HT-29 (cell line): ENCODE results near the gene SLC30A7. TPM values are rescaled to one million over a fixed set of nuclear protein-coding genes. Genes with fewer than 3 reads are reported as not detected.

Experiments used
- DNase-seq: peaks from one replicate; pipeline ENCODE4 v3.0.0-alpha.2; 2015; ENCODE audit warnings: low spot score
- total RNA-seq: library from RNA; depleted of rRNA; stranded (reverse); fragments of >200 nt; shearing (Covaris generic); gene quantifications from 2 replicates; pipeline ENCODE4 v1.2.3, GENCODE V29; 2014

Gene SLC30A7
- total RNA-seq, 1 experiment from 2014 or later: 18.8 TPM

DNA sequence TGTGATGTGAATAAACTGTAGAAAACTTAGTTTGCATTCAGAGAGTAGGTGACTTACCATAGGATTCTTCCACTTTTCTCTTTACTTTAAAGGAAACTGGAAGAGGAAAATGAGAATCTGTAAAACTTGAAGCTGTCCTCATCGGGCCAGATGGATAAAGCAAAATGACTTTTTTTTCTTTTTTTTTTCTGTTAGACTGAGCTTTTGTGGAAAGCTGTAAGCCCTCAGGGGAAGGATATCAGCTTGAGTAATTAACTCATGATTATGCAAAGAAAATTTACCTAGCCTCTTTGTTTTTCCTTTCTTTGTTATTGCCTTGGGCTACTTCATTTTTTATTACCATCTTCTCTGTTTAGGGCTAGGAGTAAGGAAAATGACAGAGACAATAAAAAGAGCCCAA lies 76.3 kb downstream of the SLC30A7 start:
- no peak for DNase-seq

DNA sequence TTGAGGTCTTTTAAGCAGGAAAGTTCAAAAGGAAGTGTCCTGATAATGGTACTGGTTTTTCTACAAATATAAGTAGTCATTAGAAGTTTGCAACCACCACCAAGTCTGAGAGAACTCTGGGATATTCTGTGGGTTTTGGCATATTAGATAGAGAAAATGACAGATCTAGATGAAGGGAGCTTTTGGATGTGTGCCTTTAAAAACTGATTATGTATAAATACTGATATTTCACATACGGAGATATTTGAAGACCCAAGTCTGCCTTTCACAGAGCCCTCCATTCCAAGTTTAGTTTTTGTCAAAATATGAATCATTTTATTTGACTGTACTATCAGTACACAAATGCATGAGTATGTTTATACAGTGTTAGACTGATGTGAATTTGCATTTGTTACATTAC lies 81.0 kb downstream of the SLC30A7 start:
- DNase-seq: no peak

DNA sequence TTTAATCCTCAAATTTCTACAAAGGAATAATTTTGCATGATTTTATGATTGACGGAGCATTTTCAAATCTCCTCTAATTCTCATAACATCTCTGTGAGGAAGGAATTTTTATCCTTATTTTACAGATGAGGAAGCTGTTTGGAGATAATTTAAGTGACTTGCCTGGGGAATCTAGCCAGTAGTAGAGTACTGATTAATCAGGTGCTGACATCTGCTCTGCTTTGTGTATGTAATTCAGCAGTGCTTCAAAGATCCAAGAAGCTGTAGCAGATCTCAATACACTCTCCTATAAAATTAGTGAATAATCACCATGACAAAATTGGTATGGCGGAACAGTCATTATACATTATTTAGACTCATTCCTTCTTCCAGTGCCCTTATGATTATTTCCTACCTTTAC lies 83.7 kb downstream of the SLC30A7 start:
- no peak for DNase-seq

DNA sequence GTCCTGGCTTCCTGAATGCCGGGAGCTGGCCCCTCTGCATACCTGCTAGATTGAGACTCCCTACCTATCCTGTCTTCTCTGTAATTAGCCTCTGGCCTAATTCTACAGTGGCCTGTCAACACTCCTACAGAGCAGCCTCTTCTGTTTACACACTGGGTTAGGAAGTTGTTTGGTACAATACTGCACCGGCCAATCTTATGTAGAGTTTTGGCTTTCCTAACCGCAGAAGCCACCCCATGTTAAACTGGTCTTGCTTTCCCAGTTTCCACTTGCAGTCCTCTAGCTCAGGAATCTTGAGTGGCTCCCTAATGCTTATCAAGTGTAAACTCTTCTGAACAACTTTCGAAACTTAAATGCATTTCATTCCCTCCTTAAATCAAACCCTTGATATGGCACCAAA lies 86.9 kb downstream of the SLC30A7 start:
- DNase-seq: no peak

DNA sequence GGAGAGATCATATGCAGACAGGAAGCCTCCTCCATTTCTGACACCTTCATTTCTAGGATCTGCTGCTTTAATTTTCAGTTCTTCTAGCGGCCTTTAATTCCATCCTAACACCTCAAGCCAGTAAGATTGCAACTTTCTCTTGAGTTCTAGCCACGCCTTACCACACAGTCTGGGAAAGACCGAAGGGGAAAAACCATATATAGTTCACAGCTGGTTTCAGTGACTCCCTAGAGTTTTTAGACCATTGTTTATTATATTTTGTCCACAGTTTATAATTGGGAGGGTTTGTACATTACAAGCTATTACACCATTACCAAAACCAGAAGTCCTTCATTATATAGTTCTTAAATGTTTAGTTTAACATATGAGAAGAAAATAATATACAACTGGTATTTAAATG lies 92.2 kb downstream of the SLC30A7 start:
- no peak for DNase-seq

DNA sequence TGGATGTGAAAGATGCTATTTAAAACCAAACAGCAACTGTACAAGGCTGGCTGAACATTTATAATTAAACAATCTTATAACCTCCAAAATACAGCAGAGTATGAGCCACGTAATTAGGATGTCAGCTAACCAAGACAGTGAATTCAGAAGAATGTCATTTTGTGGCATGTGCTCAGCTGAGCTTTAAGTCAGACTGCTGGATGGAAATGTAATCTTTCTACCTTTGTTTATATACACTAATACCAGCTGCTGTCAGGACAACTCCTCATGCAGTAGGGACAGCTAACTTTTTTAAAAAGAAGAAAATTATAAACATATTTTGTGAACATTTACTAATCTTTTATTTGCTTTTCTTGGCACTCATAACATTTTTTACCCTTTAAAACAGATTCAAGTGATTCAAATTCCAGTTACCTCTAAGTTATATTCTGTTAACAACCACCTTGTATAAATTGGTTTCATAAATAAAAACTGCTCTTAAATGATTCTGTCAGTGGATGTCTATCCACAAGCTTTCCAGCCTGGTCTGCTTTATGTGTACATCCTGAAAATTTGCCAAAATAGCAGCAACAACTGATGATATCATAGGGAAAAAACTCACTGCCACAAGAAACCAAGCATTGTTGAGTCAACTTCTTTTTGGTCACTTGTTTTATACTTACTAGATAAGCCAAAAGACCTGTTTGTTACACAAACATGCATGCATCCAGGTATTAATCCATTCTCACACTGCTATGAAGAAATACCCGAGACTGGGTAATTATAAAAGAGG lies 93.6 kb downstream of the SLC30A7 start:
- DNase-seq: no peak

DNA sequence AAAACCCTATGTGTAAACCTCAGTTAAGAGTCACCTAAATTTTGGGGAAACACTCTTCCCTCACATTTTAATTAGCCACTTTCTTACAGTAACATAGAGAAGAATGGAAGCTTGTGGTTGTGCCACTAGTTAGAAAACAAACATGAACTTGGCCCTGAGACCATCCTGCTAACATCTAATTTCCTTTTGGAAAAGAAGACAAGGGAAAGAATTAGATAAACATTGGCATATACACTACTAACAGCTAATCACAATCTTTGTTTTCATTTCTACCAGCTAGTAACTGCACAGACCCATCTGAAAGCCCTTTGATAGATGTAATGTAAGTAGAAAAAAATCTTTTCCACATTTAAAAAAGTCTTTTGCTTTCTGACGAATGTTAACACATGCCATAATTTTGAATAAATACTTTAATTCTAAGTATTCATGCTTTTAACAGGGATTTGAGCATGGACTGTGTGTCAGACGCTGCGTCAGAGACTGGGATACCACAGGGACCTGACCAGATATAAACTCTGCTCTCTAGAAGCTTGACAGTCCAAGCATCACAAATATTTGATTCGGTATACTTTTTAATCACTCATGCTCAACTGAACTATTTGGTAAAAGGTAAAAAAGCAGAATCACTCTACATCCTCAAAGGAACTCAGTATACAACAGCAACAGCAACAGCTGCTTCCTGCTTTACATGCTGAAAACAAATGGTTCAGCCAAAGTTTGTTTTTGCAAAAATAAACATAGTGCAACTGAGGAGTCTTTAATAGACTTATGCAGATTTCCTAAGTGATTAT lies 99.5 kb downstream of the SLC30A7 start:
- DNase-seq: no peak

DNA sequence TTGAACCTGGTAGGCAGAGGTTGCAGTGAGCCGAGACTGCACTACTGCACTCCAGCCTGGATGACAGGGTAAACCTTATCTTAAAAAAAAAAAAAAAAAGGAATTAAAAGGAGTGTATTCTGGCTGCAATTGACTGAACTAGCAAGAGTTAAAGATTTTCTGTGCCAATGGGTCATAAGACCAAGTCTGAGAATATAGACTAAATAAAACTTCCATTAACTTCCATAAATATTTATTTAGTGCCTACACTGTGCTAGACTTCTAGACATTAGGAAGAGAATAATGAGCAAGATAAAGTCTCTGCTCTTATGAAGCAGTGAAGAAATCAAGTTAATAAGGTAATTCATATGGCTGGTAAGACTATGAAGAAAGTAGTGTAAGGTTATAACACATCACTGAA lies 102.5 kb downstream of the SLC30A7 start:
- no peak for DNase-seq

DNA sequence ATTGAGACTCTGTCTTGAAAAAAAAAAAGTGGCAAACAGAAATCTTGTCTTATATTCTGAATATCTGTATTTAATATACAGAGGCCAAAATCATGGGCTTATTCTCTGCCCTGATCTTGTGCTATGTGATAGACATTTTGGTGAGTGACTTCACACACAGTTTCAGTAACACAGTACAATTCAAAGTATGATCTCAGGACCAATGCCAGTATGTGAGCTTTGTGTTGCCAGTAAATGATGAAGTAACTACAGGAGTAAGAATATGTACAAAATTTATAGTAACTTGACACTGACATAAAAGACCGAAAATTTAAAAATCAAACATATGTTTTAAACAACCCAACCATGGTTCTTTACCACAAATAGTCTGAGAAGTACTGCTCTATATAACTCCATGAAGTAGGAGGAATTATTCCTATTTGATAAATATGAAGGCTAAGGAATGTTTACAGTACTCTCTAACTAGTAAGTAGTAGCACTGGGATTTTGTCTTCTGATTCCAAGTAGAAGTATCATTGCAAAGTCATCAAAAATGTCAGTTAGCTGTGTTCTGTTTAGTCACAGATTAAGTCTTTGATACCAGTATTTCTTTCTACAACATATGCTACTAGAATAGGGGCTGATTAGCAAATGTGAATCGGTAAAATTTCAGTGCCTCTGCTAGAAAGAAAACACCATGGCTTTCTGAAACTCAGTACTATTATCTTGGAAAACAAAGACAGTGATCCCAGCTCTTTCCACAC lies 104.4 kb downstream of the SLC30A7 start:
- no peak for DNase-seq

DNA sequence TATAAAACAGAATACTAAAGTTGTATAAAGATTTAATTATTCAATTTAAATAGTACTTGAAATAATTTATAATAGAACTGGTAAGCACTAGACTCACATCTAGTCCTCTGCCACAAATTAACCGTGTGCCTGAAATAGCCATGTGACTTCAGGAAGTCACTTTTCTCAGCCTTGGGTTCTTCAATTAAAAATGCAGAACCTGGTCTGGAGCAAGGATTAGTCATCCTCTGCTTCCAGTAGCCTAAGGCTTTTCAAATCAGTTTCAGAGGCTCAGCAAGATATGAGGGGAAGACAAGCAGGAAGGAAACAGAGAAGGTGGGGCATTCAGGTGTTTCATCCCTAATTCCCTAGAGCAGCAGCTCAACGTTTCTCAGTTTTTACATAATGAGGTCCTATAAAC lies 106.7 kb downstream of the SLC30A7 start:
- DNase-seq: no peak

DNA sequence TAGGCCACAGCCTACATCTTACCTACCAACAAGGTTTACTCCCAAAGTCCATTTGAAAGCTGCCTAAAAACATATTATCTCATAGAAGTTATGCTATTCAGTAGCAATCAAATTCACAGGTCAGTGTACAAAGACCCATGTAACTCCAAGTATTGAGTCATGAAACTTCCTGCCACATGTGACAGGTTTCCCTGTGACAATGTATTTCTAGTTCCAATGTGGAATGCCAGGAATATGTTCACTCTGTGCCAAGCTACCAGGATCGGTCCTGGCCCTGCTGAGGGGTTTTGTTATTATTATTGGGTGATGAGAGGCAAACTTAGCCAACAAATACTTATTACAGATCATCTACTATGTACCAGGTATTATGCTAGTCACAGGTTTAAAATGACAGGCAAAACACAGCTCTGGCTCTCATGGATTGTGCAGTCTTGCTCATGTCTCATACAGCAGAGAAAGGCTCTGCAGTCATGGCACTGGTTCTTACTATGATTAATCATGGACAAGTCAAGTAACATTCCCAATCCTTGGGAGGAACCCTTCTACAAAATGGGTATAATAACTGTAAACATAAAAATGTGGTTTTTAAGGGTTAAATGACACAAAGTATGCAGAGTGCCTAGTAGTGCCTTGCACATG lies 107.2 kb downstream of the SLC30A7 start:
- no peak for DNase-seq

DNA sequence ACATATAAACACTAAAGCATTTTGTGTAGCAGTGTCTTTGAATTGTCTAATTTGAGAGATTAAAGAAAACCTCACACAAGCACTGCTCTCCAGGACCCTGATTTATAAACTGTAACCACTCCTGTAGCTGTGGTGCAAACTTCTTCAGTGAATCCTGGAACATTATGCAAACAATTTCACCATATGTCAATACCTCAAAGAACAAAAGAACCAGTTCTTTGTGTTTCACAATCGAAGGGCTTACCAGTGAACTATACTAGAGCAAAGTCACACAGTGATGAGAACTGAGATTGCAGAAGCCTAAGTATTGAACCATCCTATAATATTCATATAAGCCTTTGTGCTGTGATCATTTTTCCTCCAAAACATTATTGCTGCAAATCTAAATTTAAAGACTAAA lies 108.2 kb downstream of the SLC30A7 start:
- DNase-seq: peak; percentile 6

DNA sequence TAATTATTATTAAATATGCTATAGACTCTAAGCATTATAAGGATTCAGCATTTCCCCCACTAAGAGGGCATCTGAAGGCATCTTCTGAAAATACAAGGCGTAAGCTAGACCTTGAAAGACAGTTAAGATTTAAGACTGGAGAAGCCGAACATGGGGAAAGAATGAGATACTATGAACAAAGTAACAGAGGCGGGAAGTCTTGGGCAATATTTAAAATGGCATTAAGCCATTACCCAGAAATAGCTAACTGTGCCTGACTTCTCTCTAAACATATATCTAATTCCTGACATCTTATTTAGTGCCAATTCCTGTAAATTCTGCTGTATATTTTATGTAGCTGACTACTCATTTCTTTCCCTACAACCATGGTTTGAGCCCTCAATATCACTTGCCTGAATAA lies 108.8 kb downstream of the SLC30A7 start:
- DNase-seq: no peak

DNA sequence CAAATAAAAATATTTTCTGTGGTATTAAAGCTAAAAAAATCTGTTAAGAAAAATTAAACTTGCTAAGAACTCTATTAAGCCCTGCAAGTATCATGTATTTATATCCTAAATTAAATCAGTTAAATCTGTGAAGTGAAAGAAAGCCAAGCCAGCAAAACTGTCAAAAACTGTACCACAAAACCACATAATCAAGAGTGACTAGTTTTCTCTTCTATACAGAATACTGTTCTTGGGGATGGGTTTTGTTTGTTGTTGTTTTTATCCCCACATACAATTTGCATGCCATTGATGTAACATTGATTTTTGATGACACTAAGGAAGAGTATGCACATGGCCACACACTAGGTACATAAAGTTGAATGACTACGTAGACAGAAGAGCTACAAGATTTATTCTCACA lies 109.3 kb downstream of the SLC30A7 start:
- no peak for DNase-seq

DNA sequence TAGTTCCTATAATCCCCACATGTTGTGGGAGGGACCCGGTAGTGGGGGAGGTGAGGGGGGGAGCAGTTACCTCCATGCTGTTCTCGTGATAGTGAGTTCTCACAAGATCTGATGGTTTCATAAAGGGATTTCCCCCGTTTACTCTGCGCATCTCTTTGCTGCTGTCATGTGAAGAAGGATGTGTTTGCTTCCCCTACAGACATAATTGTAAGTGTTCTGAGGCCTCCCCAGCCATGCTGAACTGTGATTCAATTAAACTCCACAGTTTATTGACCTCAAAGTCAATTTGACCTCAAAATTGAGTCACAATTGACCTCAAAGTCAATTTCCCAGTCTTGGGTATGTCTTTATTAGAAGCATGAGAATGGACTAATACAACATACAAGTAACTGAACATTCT lies 110.0 kb downstream of the SLC30A7 start:
- no peak for DNase-seq

DNA sequence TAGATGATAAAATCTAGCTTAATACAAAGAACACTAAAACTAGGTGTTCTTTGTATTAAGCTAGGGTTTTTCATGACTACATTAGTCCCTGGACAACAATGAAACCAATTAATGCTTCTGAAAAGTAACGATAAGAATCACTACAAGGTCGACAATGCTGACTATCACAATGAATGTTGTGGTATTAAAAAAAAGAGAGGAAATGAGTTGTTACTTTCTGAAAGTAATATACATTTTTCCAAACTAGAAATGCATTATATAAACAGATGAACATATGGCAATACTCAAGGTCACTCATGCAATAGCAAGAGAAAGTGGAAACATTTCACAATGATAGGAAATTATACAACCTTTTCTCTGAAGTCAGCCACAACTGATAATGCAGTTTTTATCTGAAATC lies 110.7 kb downstream of the SLC30A7 start:
- no peak for DNase-seq

DNA sequence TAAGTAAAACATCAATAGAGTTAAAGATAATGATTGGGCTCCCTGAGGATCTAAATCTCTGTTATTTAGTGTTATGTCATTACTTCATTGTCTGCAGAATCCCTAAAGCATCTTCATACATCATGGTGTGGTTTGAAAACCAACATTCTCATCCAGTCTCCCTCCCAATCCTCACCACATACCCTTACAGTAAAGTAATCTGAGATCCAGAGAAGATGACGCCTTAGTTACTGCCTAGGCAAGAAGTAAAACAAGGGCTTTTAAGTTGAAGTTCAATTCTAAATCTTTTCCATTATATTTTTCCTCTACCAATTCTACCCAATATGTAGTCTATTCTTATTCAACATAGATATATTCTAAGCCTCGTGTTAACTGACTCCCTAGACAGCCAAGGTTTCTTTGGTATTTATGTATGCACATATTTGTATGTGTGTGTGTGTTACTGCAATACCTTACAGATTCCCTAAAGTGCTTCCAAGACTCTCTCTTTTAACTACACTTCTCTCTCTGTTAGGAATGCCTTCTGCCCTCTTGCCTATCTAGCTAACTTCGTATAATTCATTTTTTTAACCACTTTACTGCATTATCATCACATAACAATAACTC lies 112.4 kb downstream of the SLC30A7 start:
- DNase-seq: no peak

DNA sequence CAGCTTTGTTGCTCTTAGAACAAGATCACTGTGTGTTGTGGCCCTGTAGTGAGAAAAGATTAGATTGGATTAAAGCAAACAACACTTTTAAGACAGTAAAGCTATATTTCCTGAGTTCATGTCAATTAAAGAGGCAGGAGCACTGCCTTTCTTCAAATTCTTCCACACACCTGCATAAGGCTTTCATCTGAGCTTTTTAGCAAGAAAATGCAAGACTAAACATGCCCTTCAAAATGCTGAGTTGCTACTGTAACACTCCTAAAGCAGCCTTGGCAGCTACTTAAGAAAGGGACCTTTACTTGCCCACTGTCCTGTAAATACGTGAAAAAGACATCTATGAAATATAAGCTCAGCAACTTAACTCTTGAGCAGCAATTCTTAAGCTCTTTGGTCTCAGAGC lies 117.9 kb downstream of the SLC30A7 start:
- DNase-seq: no peak

DNA sequence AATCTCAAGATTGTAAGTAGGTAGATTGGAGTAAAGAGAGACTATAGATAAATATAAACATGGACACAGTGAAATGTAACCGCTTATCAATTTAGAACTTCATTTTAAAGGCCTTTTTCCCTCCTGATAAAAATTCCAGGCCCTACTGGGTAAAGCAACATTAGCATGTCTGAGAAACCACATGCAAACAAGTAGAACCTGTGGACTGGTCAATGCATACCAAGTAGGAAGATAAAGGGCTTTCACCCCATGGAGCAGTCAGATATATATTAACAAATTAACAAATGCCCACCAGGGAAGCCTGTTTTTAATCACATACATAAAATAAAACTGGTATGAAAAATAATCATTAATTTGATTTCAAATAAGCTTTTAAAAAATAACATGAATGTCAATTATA lies 121.6 kb downstream of the SLC30A7 start:
- DNase-seq: no peak

DNA sequence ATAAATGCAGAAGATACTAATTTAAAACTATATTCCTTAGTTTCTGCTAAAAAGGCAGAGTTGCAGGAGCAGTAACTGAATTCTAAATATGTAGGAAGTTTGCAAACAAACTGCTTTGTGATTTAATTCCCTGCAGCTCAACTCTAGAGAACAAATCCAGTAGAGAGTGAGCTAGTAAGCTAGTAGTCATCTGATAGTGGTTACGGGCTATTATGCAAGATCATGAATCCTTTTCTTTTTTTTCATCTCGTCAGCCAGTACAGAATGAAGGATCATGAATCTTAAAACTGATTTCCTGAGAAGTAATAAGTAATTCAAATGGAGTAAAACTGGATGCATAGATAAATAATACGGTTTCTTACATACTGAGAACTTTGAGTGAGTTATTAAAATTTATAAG lies 126.4 kb downstream of the SLC30A7 start:
- no peak for DNase-seq

DNA sequence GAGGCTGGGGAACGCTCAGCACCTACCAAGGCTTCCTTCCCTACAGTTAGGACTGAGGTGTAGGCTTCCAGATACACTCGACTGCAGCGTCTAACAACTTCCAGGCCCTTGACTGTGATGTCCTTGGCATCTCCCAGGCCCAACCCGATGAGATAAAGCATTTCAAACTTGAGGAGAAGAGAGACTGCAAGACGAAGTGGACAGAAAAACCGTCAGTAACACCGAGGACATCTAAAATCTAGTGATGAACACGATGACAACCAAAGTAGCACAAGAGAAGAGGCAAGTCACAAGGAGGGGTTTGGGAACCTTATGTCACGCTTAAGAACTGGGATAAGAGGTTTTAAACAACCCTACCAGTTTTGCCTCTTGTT lies 129.4 kb downstream of the SLC30A7 start:
- no peak for DNase-seq
